GM12891 (cell line): Measurements from ENCODE around the gene GAK.

ENCODE experiments used
- DNase-seq: peaks from one replicate; pipeline ENCODE4 v3.0.0; 2011; ENCODE audit warnings: low spot score; ENCODE audit not compliant: insufficient read length
- FAIRE-seq: peaks from 2 replicates; lab custom pipeline; 2011; peaks lifted over from hg19 to GRCh38; lab: Jason Lieb, UNC
- PAX5 ChIP-seq: IDR thresholded peaks from 2 replicates; pipeline ENCODE4 v1.6.1; 2011; ENCODE audit warnings: low read length, moderate library complexity, mild to moderate bottlenecking; ENCODE audit not compliant: insufficient read depth, severe bottlenecking
- POLR2A ChIP-seq: IDR thresholded peaks from 2 replicates; pipeline ENCODE4 v1.6.1; 2011; ENCODE audit warnings: low read depth, low read length, control low read depth
- POLR2AphosphoS5 ChIP-seq: IDR thresholded peaks from 2 replicates; pipeline ENCODE4 v1.6.1; 2011; ENCODE audit warnings: low read depth, low read length, control low read depth
- POU2F2 ChIP-seq: IDR thresholded peaks from 2 replicates; pipeline ENCODE4 v1.6.1; 2011; ENCODE audit warnings: low read depth, mild to moderate bottlenecking, control low read depth, low read length, moderate library complexity
- SPI1 ChIP-seq: IDR thresholded peaks from 2 replicates; pipeline ENCODE4 v1.6.1; 2011; ENCODE audit warnings: low read depth, low read length, control low read depth
- TAF1 ChIP-seq: IDR thresholded peaks from 2 replicates; pipeline ENCODE4 v1.6.1; 2011; ENCODE audit warnings: low read depth, low read length, control low read depth

The GAK gene

GRCh38 chr4:964346-965025 lies 32.4 kb upstream of the GAK start:
- TF ChIP-seq POLR2A (no peak), POLR2AphosphoS5 (no peak), SPI1 (no peak), TAF1 (no peak), PAX5 (no peak), POU2F2 (no peak)
- FAIRE-seq = no peak
- no peak for DNase-seq

- DNase-seq (no peak), FAIRE-seq (no peak)
- TF ChIP-seq POLR2AphosphoS5 (no peak), POLR2A (no peak), PAX5 (no peak), POU2F2 (no peak), TAF1 (no peak), SPI1 (no peak)
Observed at GRCh38 chr4:963276-964225, 31.4 kb upstream of the GAK start.

- TF ChIP-seq POLR2AphosphoS5 (no peak), PAX5 (no peak)
- FAIRE-seq (no peak), DNase-seq (no peak)
Observed at GRCh38 chr4:962231-963208, 30.4 kb upstream of the GAK start.

GRCh38 chr4:961351-962230 lies 29.5 kb upstream of the GAK start:
- no peak for TF ChIP-seq POU2F2
- TF ChIP-seq TAF1 = no peak
- TF ChIP-seq PAX5 = no peak
- TF ChIP-seq POLR2AphosphoS5 = no peak
- no peak for TF ChIP-seq POLR2A
- no peak for TF ChIP-seq SPI1
- no peak for DNase-seq
- FAIRE-seq = no peak

GRCh38 chr4:960636-961350 lies 28.7 kb upstream of the GAK start:
- FAIRE-seq = no peak
- no peak for DNase-seq
- TF ChIP-seq SPI1 (no peak), POU2F2 (no peak), TAF1 (no peak), POLR2AphosphoS5 (no peak), PAX5 (no peak), POLR2A (no peak)

- FAIRE-seq = no peak
- TF ChIP-seq SPI1 = no peak
- TF ChIP-seq POU2F2 = no peak
- TF ChIP-seq TAF1 = no peak
- no peak for TF ChIP-seq PAX5
- no peak for DNase-seq
Observed at GRCh38 chr4:960140-960635, 28.1 kb upstream of the GAK start.

- DNase-seq (no peak), FAIRE-seq (no peak)
- TF ChIP-seq POLR2AphosphoS5 = no peak
- TF ChIP-seq POLR2A = no peak
- TF ChIP-seq PAX5 = no peak
- no peak for TF ChIP-seq POU2F2
Observed at GRCh38 chr4:959338-960139, 27.4 kb upstream of the GAK start.
